SK-N-SH treated with all-trans-retinoic acid at 6 μM for 48 hours (cell line): ENCODE results near the gene SLC16A4.
"Not testable (repeated sequence)": the region's sequence is repeated elsewhere in the genome, so short reads cannot be mapped to it uniquely, and the experiment has no call there.

Experiments used
- ATAC-seq: fragments of 200-7000 bp; cut with Tn5 transposase; 3 replicates; pipeline ENCODE4 v1.9.1; 2020; ENCODE audit warnings: mild to moderate bottlenecking, moderate library complexity
- ARNTL ChIP-seq: fragments of 450-650 bp; formaldehyde crosslinking; IDR thresholded peaks from 2 replicates; pipeline ENCODE4 v1.5.0; 2020; ENCODE audit warnings: low read depth, mild to moderate bottlenecking, moderate library complexity, borderline replicate concordance
- BACH2 ChIP-seq: fragments of 250-450 bp; sonication (Bioruptor Pico); IDR thresholded peaks from 2 replicates; pipeline ENCODE4 v1.9.0; 2021; ENCODE audit warnings: mild to moderate bottlenecking, borderline replicate concordance
- CSDC2 ChIP-seq: fragments of 250-450 bp; sonication (Bioruptor Pico); IDR thresholded peaks from 2 replicates; pipeline ENCODE4 v1.5.0; 2020; ENCODE audit warnings: mild to moderate bottlenecking, moderate library complexity
- ESRRG ChIP-seq: fragments of 250-450 bp; sonication (Bioruptor Pico); IDR thresholded peaks from 2 replicates; pipeline ENCODE4 v1.6.1; 2021; ENCODE audit warnings: mild to moderate bottlenecking
- GLIS3 ChIP-seq: fragments of 250-450 bp; sonication (Bioruptor Pico); IDR thresholded peaks from 2 replicates; pipeline ENCODE4 v1.5.0; 2020; ENCODE audit warnings: mild to moderate bottlenecking, moderate library complexity
- ISL1 ChIP-seq: fragments of 250-450 bp; sonication (Bioruptor Pico); IDR thresholded peaks from 2 replicates; pipeline ENCODE4 v2.1.2; 2022; ENCODE audit warnings: mild to moderate bottlenecking, moderate library complexity
- OSR1 ChIP-seq: fragments of 250-450 bp; sonication (Bioruptor Pico); IDR thresholded peaks from 2 replicates; pipeline ENCODE4 v1.8.0; 2022; ENCODE audit warnings: moderate library complexity, mild to moderate bottlenecking, inconsistent platforms
- PPARA ChIP-seq: fragments of 250-450 bp; sonication (Bioruptor Pico); IDR thresholded peaks from 2 replicates; pipeline ENCODE4 v1.5.0; 2020; ENCODE audit warnings: mild to moderate bottlenecking, borderline replicate concordance
- RARB ChIP-seq: fragments of 250-450 bp; sonication (Bioruptor Pico); IDR thresholded peaks from 2 replicates; pipeline ENCODE4 v1.8.0; 2021; ENCODE audit warnings: mild to moderate bottlenecking, moderate library complexity
- SNAI2 ChIP-seq: fragments of 250-450 bp; sonication (Bioruptor Pico); IDR thresholded peaks from 2 replicates; pipeline ENCODE4 v1.5.0; 2020; ENCODE audit warnings: mild to moderate bottlenecking, moderate library complexity
- TOX ChIP-seq: fragments of 250-450 bp; sonication (Bioruptor Pico); IDR thresholded peaks from 2 replicates; pipeline ENCODE4 v1.8.0; 2021; ENCODE audit warnings: mild to moderate bottlenecking, moderate library complexity, borderline replicate concordance
- ZC3H10 ChIP-seq: fragments of 250-450 bp; sonication (Bioruptor Pico); IDR thresholded peaks from 2 replicates; pipeline ENCODE4 v1.5.1; 2021; ENCODE audit warnings: mild to moderate bottlenecking, moderate library complexity
- ZFP3 ChIP-seq: fragments of 250-450 bp; sonication (Bioruptor Pico); IDR thresholded peaks from 2 replicates; pipeline ENCODE4 v1.5.0; 2020; ENCODE audit warnings: mild to moderate bottlenecking, moderate library complexity
- ZFP30 ChIP-seq: fragments of 450-650 bp; formaldehyde crosslinking; IDR thresholded peaks from 2 replicates; pipeline ENCODE4 v1.5.0; 2022; ENCODE audit warnings: mild to moderate bottlenecking, moderate library complexity
- ZNF565 ChIP-seq: fragments of 450-650 bp; formaldehyde crosslinking; conservative IDR thresholded peaks from 2 replicates; pipeline ENCODE4 v1.5.0; 2020; ENCODE audit warnings: low read depth, mild to moderate bottlenecking, moderate library complexity
- ZNF70 ChIP-seq: fragments of 450-650 bp; formaldehyde crosslinking; IDR thresholded peaks from 2 replicates; pipeline ENCODE4 v1.5.0; 2020; ENCODE audit warnings: mild to moderate bottlenecking, moderate library complexity
- ZNF8 ChIP-seq: fragments of 450-650 bp; formaldehyde crosslinking; IDR thresholded peaks from 2 replicates; pipeline ENCODE4 v1.5.0; 2020; ENCODE audit warnings: mild to moderate bottlenecking, moderate library complexity
- TF ChIP-seq, protein P1 (sequence below): fragments of 250-450 bp; sonication (Bioruptor Pico); IDR thresholded peaks from 2 replicates; pipeline ENCODE4 v1.8.0; 2021; ENCODE audit warnings: low read depth, mild to moderate bottlenecking, moderate library complexity, borderline replicate concordance
- TF ChIP-seq, protein P2 (sequence below): fragments of 250-450 bp; sonication (Bioruptor Pico); IDR thresholded peaks from 2 replicates; pipeline ENCODE4 v1.5.1; 2021; ENCODE audit warnings: mild to moderate bottlenecking, moderate library complexity
- TF ChIP-seq, protein P3 (sequence below): fragments of 250-450 bp; sonication (Bioruptor Pico); IDR thresholded peaks from 2 replicates; pipeline ENCODE4 v1.8.0; 2020; ENCODE audit warnings: mild to moderate bottlenecking, moderate library complexity, borderline replicate concordance
- TF ChIP-seq, protein P4 (sequence below): fragments of 250-450 bp; sonication (Bioruptor Pico); IDR thresholded peaks from 2 replicates; pipeline ENCODE4 v1.5.0; 2020; ENCODE audit warnings: mild to moderate bottlenecking, moderate library complexity

Gene SLC16A4

DNA sequence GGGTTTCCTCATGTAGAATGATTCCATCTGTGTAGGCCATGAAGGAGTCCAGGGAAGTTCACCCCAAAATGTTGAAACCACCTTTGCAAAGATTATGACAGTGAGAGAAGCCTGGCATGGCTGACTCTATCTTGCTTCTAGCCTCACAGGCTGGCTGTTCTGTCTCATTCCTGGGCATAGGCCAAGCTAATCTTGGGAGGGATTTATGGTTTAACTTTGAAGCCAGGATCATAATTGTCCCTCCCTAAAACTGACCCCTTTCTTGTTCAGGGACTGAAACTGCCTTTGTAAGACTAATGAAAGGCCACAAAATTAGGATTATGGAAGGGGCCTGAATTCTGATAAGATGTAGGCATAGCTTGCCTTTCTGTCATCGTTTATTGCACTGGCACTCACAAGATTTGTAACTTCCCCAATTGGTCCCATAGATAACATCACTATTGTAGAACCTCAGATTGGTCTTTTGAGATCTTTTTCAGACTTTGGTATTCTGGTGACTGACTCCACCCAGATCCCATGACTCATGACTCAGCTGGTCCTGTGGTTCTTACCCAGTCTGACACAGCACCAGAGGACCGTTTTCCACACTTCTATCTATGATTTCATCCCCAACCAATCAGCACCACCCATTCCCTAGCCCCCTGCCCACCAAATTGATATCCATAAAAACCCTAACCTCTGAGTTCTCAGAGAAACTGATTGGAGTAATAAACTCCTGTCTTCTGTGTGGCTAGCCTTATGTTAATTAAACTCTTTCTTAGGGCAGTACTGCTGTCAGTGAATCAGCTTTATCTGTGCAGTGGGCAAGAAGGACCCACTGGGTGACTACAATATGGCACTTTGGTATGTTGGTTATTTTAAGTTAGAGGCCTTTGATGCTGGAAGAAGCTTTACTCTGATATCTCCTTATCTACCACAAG lies 30.3 kb upstream of the SLC16A4 start (continued):
- TF ChIP-seq, protein P1, sequence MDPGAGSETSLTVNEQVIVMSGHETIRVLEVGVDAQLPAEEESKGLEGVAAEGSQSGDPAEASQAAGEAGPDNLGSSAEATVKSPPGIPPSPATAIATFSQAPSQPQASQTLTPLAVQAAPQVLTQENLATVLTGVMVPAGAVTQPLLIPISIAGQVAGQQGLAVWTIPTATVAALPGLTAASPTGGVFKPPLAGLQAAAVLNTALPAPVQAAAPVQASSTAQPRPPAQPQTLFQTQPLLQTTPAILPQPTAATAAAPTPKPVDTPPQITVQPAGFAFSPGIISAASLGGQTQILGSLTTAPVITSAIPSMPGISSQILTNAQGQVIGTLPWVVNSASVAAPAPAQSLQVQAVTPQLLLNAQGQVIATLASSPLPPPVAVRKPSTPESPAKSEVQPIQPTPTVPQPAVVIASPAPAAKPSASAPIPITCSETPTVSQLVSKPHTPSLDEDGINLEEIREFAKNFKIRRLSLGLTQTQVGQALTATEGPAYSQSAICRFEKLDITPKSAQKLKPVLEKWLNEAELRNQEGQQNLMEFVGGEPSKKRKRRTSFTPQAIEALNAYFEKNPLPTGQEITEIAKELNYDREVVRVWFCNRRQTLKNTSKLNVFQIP (CRISPR knock-in tag), result no peak
- no peak for TF ChIP-seq ZNF8 (CRISPR knock-in tag)
- TF ChIP-seq ZFP30 (CRISPR knock-in tag), result no peak
- TF ChIP-seq, protein P2, sequence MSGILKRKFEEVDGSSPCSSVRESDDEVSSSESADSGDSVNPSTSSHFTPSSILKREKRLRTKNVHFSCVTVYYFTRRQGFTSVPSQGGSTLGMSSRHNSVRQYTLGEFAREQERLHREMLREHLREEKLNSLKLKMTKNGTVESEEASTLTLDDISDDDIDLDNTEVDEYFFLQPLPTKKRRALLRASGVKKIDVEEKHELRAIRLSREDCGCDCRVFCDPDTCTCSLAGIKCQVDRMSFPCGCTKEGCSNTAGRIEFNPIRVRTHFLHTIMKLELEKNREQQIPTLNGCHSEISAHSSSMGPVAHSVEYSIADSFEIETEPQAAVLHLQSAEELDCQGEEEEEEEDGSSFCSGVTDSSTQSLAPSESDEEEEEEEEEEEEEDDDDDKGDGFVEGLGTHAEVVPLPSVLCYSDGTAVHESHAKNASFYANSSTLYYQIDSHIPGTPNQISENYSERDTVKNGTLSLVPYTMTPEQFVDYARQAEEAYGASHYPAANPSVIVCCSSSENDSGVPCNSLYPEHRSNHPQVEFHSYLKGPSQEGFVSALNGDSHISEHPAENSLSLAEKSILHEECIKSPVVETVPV (CRISPR knock-in tag), result no peak
- TF ChIP-seq ZNF565, result no peak
- no peak for TF ChIP-seq ARNTL (CRISPR knock-in tag)
- TF ChIP-seq ZFP3 (CRISPR knock-in tag), result no peak
- no peak for TF ChIP-seq GLIS3 (CRISPR knock-in tag)
- TF ChIP-seq, protein P3, sequence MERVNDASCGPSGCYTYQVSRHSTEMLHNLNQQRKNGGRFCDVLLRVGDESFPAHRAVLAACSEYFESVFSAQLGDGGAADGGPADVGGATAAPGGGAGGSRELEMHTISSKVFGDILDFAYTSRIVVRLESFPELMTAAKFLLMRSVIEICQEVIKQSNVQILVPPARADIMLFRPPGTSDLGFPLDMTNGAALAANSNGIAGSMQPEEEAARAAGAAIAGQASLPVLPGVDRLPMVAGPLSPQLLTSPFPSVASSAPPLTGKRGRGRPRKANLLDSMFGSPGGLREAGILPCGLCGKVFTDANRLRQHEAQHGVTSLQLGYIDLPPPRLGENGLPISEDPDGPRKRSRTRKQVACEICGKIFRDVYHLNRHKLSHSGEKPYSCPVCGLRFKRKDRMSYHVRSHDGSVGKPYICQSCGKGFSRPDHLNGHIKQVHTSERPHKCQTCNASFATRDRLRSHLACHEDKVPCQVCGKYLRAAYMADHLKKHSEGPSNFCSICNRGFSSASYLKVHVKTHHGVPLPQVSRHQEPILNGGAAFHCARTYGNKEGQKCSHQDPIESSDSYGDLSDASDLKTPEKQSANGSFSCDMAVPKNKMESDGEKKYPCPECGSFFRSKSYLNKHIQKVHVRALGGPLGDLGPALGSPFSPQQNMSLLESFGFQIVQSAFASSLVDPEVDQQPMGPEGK (CRISPR knock-in tag), result no peak
- TF ChIP-seq RARB (CRISPR knock-in tag), result no peak
- TF ChIP-seq PPARA (CRISPR knock-in tag), result no peak
- TF ChIP-seq ZNF70, result no peak
- no peak for TF ChIP-seq TOX (CRISPR knock-in tag)

DNA sequence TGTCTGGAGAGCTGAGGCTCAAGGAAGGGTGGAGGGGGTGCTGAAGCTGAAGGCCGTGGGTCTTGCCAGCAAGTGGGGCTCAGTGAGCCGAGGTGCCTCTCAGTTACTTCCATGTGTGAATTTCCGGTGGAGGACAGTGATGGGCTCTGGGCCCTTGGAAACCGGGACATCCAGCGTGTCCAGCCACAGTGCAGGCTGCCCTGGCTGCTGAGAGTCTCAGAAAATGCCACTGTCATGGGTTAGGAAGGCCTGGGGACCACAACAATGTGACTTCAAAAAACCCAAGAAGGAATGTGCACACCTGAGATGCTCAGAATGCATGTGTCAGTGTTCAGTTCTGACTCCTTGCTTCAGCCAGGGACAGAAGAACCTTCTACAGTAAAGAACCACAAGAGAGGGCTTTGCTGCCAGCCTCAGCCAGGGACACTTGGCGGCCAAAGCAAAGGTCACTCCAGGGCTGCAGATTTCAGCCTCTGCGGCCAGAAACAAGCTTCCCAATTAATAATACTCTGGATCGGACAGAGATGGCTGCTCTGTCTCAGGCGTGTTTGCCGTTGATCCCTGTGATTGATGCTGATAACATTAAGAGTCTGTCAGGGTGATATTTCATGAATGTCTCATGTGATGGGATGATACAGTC lies 29.3 kb upstream of the SLC16A4 start:
- no peak for ATAC-seq
- TF ChIP-seq OSR1 (no peak), ZNF70 (no peak), ZNF565 (no peak), ISL1 (CRISPR knock-in tag) (no peak), CSDC2 (CRISPR knock-in tag) (no peak), TOX (CRISPR knock-in tag) (no peak), BACH2 (no peak)
- TF ChIP-seq, protein P4, sequence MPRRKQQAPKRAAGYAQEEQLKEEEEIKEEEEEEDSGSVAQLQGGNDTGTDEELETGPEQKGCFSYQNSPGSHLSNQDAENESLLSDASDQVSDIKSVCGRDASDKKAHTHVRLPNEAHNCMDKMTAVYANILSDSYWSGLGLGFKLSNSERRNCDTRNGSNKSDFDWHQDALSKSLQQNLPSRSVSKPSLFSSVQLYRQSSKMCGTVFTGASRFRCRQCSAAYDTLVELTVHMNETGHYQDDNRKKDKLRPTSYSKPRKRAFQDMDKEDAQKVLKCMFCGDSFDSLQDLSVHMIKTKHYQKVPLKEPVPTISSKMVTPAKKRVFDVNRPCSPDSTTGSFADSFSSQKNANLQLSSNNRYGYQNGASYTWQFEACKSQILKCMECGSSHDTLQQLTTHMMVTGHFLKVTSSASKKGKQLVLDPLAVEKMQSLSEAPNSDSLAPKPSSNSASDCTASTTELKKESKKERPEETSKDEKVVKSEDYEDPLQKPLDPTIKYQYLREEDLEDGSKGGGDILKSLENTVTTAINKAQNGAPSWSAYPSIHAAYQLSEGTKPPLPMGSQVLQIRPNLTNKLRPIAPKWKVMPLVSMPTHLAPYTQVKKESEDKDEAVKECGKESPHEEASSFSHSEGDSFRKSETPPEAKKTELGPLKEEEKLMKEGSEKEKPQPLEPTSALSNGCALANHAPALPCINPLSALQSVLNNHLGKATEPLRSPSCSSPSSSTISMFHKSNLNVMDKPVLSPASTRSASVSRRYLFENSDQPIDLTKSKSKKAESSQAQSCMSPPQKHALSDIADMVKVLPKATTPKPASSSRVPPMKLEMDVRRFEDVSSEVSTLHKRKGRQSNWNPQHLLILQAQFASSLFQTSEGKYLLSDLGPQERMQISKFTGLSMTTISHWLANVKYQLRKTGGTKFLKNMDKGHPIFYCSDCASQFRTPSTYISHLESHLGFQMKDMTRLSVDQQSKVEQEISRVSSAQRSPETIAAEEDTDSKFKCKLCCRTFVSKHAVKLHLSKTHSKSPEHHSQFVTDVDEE (CRISPR knock-in tag), result no peak

DNA sequence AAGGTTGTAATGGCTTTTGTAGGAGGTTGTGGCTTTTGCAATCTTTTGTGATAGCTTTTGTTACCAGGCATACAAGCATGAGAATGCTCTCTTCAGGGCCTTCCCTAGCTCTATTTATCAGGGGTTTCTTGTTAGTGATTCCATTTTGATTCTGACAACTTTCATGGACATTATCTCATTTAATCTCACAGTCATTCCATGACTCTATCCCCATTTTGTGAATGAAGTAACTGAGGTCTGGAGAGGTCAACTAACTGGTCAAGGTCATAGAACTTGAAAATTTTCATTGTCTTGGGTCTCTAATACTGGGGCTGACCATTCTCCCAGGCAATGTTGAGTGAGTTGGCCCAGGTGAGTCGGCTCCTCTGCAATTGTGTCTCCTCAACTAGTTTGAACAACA lies 27.9 kb upstream of the SLC16A4 start:
- ATAC-seq, result no peak
- TF ChIP-seq ZNF565, result no peak
- no peak for TF ChIP-seq ZC3H10
- TF ChIP-seq ESRRG (CRISPR knock-in tag), result no peak
- TF ChIP-seq SNAI2, result no peak
- TF ChIP-seq ZFP30 (CRISPR knock-in tag), result no peak
- no peak for TF ChIP-seq CSDC2 (CRISPR knock-in tag)
- TF ChIP-seq, protein P1 (CRISPR knock-in tag), result no peak
- TF ChIP-seq TOX (CRISPR knock-in tag), result no peak
- no peak for TF ChIP-seq PPARA (CRISPR knock-in tag)
- no peak for TF ChIP-seq BACH2

DNA sequence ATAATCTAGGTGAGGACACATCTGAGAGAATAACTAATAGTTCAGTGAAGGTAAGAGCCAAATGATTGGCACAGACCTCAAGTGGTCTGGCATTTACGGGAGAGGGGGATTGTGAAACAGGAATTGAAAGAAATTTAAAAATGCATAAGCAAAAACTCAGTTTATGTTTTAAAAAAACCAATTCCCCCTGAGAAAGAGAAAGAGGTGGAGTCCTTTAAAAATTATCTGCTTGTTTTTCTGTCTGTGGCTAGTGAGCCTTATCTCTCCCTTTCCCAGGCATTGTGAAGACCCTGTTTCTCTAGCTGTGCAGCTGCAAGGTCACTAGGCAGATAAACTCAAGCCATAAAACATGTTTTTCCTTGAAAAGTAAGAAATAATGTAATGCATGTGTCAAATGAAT lies 22.2 kb upstream of the SLC16A4 start:
- ATAC-seq, result not testable (repeated sequence)
